Measurements from ENCODE around the gene ULK1.

ULK1 gene

DNA sequence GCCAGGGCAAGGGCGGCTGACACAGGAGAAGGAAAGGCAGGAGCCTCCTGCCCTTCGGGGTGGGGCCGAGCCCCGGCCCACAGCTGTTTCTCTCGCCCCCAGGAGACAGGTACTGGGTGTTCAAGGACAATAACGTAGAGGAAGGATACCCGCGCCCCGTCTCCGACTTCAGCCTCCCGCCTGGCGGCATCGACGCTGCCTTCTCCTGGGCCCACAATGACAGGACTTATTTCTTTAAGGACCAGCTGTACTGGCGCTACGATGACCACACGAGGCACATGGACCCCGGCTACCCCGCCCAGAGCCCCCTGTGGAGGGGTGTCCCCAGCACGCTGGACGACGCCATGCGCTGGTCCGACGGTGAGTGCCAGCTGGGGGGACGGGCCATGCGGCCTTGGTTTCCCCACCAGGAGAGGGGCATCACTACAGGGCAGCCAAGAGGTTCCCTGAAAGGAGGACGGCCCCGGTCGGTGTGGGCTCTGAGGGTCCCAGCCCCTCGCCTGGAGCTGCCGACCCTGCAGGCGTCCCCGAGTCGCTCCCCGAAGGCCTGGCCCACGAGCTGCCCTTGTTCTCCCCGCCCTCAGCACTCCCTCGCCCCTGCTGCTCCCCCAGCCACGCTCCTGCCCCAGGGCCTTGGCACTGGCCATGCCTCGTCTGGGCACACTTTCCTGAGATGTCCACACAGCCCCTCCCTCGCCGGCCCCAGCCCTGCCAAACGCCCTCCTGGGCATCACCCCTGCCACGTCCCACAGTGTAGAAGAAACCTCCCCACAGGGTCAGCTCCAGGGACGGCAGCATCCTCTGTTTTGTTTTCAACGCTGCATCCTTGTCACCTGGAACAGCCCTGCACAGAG, 44.5 kb upstream of the ULK1 start:
- Histone ChIP-seq H3K56ac (ENCODE audit: low read length) (no peak overlapping the region), H3K18ac (ENCODE audit: low read length) (no peak overlapping the region), H4K5ac (ENCODE audit: low read length) (no peak overlapping the region), H3K36me3 (ENCODE audit: control insufficient read depth, insufficient read depth, low read length) (no peaks in the 10 kb centered on the region), H2BK120ac (ENCODE audit: low read depth, low read length) (no peak overlapping the region), H3K4ac (ENCODE audit: low read depth, low read length) (no peak overlapping the region), H3K4me2 (ENCODE audit: low read length) (no peak overlapping the region), H3K23ac (ENCODE audit: low read length) (no peak overlapping the region), H4K8ac (ENCODE audit: low read depth, low read length) (no peak overlapping the region), H2BK15ac (replicated peaks; ENCODE audit: low read depth) (no peak overlapping the region), H3K9ac (ENCODE audit: low read length) (no peak overlapping the region), H3K79me2 (ENCODE audit: control insufficient read depth, insufficient read depth, low read length) (no peaks in the 10 kb centered on the region), H3K27ac (ENCODE audit: low read depth, low read length) (no peak overlapping the region), H2BK5ac (ENCODE audit: low read length) (no peak overlapping the region), H3K79me1 (ENCODE audit: low read length) (no peaks in the 10 kb centered on the region), H3K4me1 (ENCODE audit: control insufficient read depth, low read depth, low read length) (no peaks in the 10 kb centered on the region), H3K4me3 (ENCODE audit: low read length) (no peak overlapping the region), H2AK5ac (ENCODE audit: low read length) (no peak overlapping the region), H3K27me3 (ENCODE audit: insufficient read depth, low read length, poor library complexity) (no peaks in the 10 kb centered on the region)
- no CpG with 5 or more reads among the region's 47 CpGs for WGBS (ENCODE audit: extremely low coverage, insufficient coverage, low lambda C conversion rate)
- no peak for DNase-seq

DNA sequence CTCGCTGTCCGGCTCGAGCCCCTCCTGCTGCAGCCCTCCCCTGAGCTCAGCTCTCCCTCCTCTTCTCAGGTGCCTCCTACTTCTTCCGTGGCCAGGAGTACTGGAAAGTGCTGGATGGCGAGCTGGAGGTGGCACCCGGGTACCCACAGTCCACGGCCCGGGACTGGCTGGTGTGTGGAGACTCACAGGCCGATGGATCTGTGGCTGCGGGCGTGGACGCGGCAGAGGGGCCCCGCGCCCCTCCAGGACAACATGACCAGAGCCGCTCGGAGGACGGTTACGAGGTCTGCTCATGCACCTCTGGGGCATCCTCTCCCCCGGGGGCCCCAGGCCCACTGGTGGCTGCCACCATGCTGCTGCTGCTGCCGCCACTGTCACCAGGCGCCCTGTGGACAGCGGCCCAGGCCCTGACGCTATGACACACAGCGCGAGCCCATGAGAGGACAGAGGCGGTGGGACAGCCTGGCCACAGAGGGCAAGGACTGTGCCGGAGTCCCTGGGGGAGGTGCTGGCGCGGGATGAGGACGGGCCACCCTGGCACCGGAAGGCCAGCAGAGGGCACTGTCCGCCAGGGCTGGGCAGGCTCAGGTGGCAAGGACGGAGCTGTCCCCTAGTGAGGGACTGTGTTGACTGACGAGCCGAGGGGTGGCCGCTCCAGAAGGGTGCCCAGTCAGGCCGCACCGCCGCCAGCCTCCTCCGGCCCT, 43.4 kb upstream of the ULK1 start:
- no peak overlapping the region for H2BK15ac ChIP-seq (replicated peaks; ENCODE audit: low read depth)
- no peak overlapping the region for H4K8ac ChIP-seq (ENCODE audit: low read depth, low read length)
- no peaks in the 10 kb centered on the region for H3K27me3 ChIP-seq (ENCODE audit: insufficient read depth, low read length, poor library complexity)
- no peak for DNase-seq
- peaks cover under 1% of the 10 kb centered on the region for H3K4me1 ChIP-seq (ENCODE audit: control insufficient read depth, low read depth, low read length)
- H3K27ac ChIP-seq (ENCODE audit: low read depth, low read length): no peak overlapping the region
- no peak overlapping the region for H3K18ac ChIP-seq (ENCODE audit: low read length)
- H4K5ac ChIP-seq (ENCODE audit: low read length): no peak overlapping the region
- no CpG with 5 or more reads among the region's 41 CpGs for WGBS (ENCODE audit: extremely low coverage, insufficient coverage, low lambda C conversion rate)
- no peaks in the 10 kb centered on the region for H3K79me1 ChIP-seq (ENCODE audit: low read length)
- H2BK5ac ChIP-seq (ENCODE audit: low read length): no peak overlapping the region
- H3K79me2 ChIP-seq (ENCODE audit: control insufficient read depth, insufficient read depth, low read length): no peaks in the 10 kb centered on the region
- H3K4ac ChIP-seq (ENCODE audit: low read depth, low read length): no peak overlapping the region
- no peak overlapping the region for H2AK5ac ChIP-seq (ENCODE audit: low read length)
- H3K9ac ChIP-seq (ENCODE audit: low read length): no peak overlapping the region
- no peak overlapping the region for H3K23ac ChIP-seq (ENCODE audit: low read length)
- H3K56ac ChIP-seq (ENCODE audit: low read length): no peak overlapping the region
- no peak overlapping the region for H3K4me2 ChIP-seq (ENCODE audit: low read length)
- H2BK120ac ChIP-seq (ENCODE audit: low read depth, low read length): no peak overlapping the region
- H3K36me3 ChIP-seq (ENCODE audit: control insufficient read depth, insufficient read depth, low read length): no peaks in the 10 kb centered on the region
- H3K4me3 ChIP-seq (ENCODE audit: low read length): no peak overlapping the region

DNA sequence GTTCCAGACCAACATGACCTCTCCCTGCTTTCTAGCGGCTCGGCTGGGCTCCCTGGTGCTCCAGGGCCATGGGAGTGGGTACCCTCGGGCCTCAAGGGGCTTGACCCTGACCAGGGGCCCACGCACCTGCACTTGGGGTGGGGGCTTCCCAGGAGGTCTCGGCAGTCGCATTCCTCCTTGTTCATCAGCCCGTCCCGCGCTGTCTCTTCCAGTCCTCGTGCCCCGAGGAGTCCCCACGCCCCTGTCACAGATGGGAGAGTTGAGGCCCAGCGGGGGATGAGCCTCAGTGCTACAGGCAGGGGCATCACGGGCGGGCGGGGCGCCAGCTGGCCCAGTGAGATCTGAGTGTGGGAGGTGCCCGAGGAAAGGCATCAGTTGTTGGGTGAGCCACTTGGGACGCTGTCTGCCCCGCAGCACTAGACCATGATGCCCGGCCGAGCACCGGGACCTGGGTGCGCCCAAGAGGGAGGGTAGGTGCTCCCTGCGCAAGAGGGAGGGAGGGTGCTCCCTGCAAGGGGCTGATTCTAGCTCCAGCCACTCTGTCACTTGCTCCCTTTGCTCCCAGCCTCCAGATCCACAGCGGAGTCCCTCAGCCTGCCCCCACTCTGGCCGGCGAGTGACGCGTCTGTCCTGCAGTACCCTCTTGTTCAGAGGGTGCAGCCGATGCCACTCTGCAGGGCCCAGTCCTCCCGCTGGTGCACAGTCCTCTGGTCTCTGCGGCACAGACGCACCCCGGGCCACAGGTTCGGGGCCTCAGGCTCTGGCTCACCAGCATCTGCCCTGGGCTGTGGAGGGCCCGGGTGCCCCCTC, 42.5 kb upstream of the ULK1 start:
- H3K9ac ChIP-seq (ENCODE audit: low read length): no peak overlapping the region
- H3K79me1 ChIP-seq (ENCODE audit: low read length): no peaks in the 10 kb centered on the region
- no peak overlapping the region for H3K4ac ChIP-seq (ENCODE audit: low read depth, low read length)
- no peak overlapping the region for H2BK15ac ChIP-seq (replicated peaks; ENCODE audit: low read depth)
- no peak overlapping the region for H3K4me2 ChIP-seq (ENCODE audit: low read length)
- no peak overlapping the region for H2BK120ac ChIP-seq (ENCODE audit: low read depth, low read length)
- no peak overlapping the region for H2BK5ac ChIP-seq (ENCODE audit: low read length)
- no peak for DNase-seq
- H3K27ac ChIP-seq (ENCODE audit: low read depth, low read length): no peak overlapping the region
- H3K4me1 ChIP-seq (ENCODE audit: control insufficient read depth, low read depth, low read length): peaks cover 2% of the 10 kb centered on the region
- H3K23ac ChIP-seq (ENCODE audit: low read length): no peak overlapping the region
- H4K8ac ChIP-seq (ENCODE audit: low read depth, low read length): no peak overlapping the region
- H3K27me3 ChIP-seq (ENCODE audit: insufficient read depth, low read length, poor library complexity): no peaks in the 10 kb centered on the region
- WGBS (ENCODE audit: extremely low coverage, insufficient coverage, low lambda C conversion rate): no CpG with 5 or more reads among the region's 37 CpGs
- H3K4me3 ChIP-seq (ENCODE audit: low read length): no peak overlapping the region
- H3K56ac ChIP-seq (ENCODE audit: low read length): no peak overlapping the region
- H2AK5ac ChIP-seq (ENCODE audit: low read length): no peak overlapping the region
- H3K18ac ChIP-seq (ENCODE audit: low read length): no peak overlapping the region
- no peaks in the 10 kb centered on the region for H3K79me2 ChIP-seq (ENCODE audit: control insufficient read depth, insufficient read depth, low read length)
- H4K5ac ChIP-seq (ENCODE audit: low read length): no peak overlapping the region
- no peaks in the 10 kb centered on the region for H3K36me3 ChIP-seq (ENCODE audit: control insufficient read depth, insufficient read depth, low read length)

DNA sequence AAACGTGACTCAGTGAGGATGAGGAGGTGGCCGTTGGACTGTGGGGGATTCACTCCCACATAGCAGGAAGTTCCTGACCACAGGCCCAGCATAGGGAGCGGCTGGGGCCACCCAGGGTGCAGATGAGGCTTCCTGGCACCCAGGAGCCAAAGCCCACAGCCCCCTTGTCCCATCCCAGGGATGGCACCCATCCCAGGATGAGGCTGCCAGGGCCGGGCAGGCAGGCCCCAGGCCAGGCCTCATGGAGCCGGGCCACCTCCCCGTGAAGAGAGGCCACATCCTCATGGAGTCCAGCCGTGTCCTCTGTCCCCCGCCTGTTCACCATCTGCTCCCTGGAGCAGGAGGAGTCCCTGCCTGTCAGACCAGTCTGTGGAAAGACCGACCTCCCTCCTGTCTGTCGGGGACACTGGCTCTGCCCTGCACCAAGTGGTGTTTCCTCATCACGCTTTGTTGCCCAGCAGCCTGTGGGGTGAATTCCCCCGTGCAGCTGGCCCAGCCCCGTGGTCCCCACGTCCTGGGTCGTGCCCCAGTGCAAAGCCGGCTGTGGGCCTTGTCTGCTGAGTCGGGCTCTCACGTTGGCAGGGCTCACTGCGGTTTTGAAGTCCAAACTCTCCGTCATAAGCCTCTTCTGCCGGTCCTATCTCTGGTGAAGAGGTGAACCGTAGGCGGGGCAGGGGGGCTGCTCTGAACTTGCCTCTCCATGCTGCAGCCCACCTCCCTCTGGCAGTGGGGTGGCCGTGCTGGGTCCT, 41.7 kb upstream of the ULK1 start:
- Histone ChIP-seq H3K4me2 (ENCODE audit: low read length) (no peak overlapping the region), H3K27me3 (ENCODE audit: insufficient read depth, low read length, poor library complexity) (no peaks in the 10 kb centered on the region), H3K56ac (ENCODE audit: low read length) (no peak overlapping the region), H4K8ac (ENCODE audit: low read depth, low read length) (no peak overlapping the region), H3K4ac (ENCODE audit: low read depth, low read length) (no peak overlapping the region), H3K18ac (ENCODE audit: low read length) (no peak overlapping the region), H2AK5ac (ENCODE audit: low read length) (no peak overlapping the region), H3K4me3 (ENCODE audit: low read length) (no peak overlapping the region), H4K5ac (ENCODE audit: low read length) (no peak overlapping the region), H2BK15ac (replicated peaks; ENCODE audit: low read depth) (no peak overlapping the region), H3K79me2 (ENCODE audit: control insufficient read depth, insufficient read depth, low read length) (no peaks in the 10 kb centered on the region), H3K23ac (ENCODE audit: low read length) (no peak overlapping the region), H3K4me1 (ENCODE audit: control insufficient read depth, low read depth, low read length) (peaks cover 2% of the 10 kb centered on the region), H2BK120ac (ENCODE audit: low read depth, low read length) (no peak overlapping the region), H3K79me1 (ENCODE audit: low read length) (no peaks in the 10 kb centered on the region), H3K9ac (ENCODE audit: low read length) (no peak overlapping the region), H2BK5ac (ENCODE audit: low read length) (no peak overlapping the region), H3K27ac (ENCODE audit: low read depth, low read length) (no peak overlapping the region), H3K36me3 (ENCODE audit: control insufficient read depth, insufficient read depth, low read length) (no peaks in the 10 kb centered on the region)
- no CpG with 5 or more reads among the region's 24 CpGs for WGBS (ENCODE audit: extremely low coverage, insufficient coverage, low lambda C conversion rate)
- no peak for DNase-seq

DNA sequence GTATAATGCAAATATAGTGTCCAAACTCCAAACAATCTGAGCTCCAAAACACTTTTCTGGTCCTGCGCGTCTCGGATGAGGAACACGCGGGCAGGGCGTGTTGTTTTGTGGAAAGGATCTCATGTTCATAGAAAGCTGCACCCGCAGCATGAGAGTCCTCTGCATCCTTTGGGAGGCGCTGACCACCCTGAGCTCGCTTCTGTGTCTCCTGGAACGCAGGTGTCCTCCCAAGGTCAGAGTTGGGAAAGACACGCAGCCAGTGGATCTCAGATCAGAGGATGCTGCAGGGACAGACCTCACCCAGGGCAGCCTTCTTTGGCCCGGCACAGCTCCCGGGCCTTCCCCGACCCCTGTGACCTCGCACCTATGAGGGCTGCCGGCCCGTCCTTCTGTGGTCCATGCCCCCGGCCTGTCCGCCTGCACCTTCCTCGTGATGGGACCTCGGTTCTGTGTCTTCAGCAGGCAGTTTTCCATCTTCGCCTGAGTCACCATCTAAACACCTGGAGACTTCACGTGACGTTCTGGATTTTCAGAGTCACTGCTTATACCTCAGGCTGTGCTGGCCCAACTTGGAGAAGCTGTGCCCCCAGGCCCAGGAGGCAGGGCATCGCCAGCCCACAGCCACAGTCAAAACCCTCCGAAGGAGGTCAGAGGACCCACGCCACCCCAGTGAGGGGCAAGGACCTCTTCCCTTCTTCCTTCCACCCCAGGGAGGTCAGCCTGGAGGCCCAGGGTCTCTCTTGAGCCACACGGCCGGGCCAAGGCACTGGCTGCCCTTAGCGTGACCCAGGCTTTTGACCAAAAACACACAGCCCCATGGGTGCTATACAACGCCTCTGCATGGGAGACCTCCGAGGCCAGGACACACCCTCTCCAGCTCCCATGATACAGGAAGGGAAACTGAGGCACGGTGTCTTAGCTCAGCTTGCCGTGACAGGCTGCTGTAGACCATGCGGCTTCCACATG, 40.3 kb upstream of the ULK1 start:
- no peak overlapping the region for H3K4ac ChIP-seq (ENCODE audit: low read depth, low read length)
- no peak overlapping the region for H2BK5ac ChIP-seq (ENCODE audit: low read length)
- no peaks in the 10 kb centered on the region for H3K79me2 ChIP-seq (ENCODE audit: control insufficient read depth, insufficient read depth, low read length)
- no peak overlapping the region for H3K27ac ChIP-seq (ENCODE audit: low read depth, low read length)
- H2AK5ac ChIP-seq (ENCODE audit: low read length): no peak overlapping the region
- no peak overlapping the region for H3K23ac ChIP-seq (ENCODE audit: low read length)
- no peak overlapping the region for H3K18ac ChIP-seq (ENCODE audit: low read length)
- H3K79me1 ChIP-seq (ENCODE audit: low read length): no peaks in the 10 kb centered on the region
- H3K4me3 ChIP-seq (ENCODE audit: low read length): no peak overlapping the region
- no peak overlapping the region for H3K56ac ChIP-seq (ENCODE audit: low read length)
- WGBS (ENCODE audit: extremely low coverage, insufficient coverage, low lambda C conversion rate): no CpG with 5 or more reads among the region's 35 CpGs
- DNase-seq: no peak
- H3K36me3 ChIP-seq (ENCODE audit: control insufficient read depth, insufficient read depth, low read length): no peaks in the 10 kb centered on the region
- H3K27me3 ChIP-seq (ENCODE audit: insufficient read depth, low read length, poor library complexity): no peaks in the 10 kb centered on the region
- no peak overlapping the region for H2BK15ac ChIP-seq (replicated peaks; ENCODE audit: low read depth)
- H4K8ac ChIP-seq (ENCODE audit: low read depth, low read length): no peak overlapping the region
- no peak overlapping the region for H3K4me2 ChIP-seq (ENCODE audit: low read length)
- H3K9ac ChIP-seq (ENCODE audit: low read length): no peak overlapping the region
- H3K4me1 ChIP-seq (ENCODE audit: control insufficient read depth, low read depth, low read length): peaks cover 2% of the 10 kb centered on the region
- no peak overlapping the region for H2BK120ac ChIP-seq (ENCODE audit: low read depth, low read length)
- H4K5ac ChIP-seq (ENCODE audit: low read length): no peak overlapping the region
